ENCODE results near the gene GAA. TPM values are rescaled to one million over a fixed set of nuclear protein-coding genes. Genes with fewer than 3 reads are reported as not detected.

GAA gene
- total and polyA plus RNA-seq, 2 of the 8 experiments (the other 6 are each of a cell fraction or from before 2014, with no cell fraction given), result 14.8 to 30.0 TPM

DNA sequence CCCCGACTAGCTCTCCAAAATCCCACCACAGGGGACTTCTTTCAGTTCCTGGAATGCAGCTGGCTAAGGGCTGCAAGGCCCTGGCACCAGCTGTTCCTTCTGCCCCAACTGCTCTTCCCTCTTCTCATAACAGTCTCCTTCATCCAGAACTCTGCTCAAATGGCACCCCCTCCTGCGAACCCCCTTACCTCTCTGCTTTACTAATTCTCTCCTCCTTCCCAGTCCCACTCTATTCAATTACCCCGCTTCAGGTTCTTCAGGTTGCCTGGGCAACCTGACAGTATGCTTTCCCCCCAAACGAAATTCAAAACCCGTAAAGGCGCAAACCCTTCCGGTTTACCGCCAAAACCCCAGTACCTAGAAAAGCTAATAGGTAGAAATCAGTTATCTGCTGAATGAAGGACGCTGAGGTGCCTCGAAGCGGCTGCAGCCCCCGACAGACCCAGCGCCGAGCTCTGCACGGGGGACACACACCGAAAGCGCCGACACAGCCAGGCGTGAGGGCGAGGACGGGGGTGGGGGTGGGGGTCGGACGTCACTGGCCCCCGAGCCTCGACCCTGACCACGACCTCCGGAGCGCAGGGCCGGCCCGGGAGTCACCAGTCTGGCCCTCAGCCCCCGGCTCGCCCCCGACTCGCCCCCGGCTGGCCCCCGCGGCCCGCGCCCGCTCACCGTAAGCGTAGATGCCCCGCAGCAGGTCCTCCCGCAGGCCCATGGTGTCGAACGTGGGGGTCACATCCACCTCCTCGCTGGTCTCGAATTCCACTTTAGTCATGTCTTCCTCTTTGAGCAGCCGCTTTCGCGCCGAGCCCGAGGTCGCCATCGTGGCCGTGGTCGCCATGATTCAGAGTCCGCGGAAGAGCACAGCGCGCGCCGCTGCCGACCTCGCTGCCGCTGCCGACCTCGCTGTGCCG lies 45.0 kb downstream of the GAA start:
- H3K4me2 ChIP-seq (ENCODE audit: insufficient read depth in 1 of 2, low read depth in 2 of 2, low read length in 2 of 2), result peak overlapping the region; percentile 85 to 96
- H3K4me1 ChIP-seq (replicated peaks in 1 of 4; ENCODE audit: control insufficient read depth in 3 of 4, insufficient read depth in 4 of 4, low read length in 3 of 4), result peaks cover 2 to 13% (median 4%) of the 10 kb centered on the region in 4 experiments; a peak in 6 of 7 replicates
- ChIA-PET CTCF (ENCODE audit: partially characterized antibody) (interaction anchor here (0.9 to 2.4 kb wide), 10 partner anchors 11 to 215 kb away, joined by 4 to 14 read pairs (median 6); partner anchors contain the start of gene GAA), POLR2A (ENCODE audit: partially characterized antibody) (interaction anchor here (0.6 to 11.5 kb wide), 21 partner anchors 8 to 270 kb away, joined by 3 to 103 read pairs (median 5); partner anchors contain the start of gene GAA)
- no peak overlapping the region for H2BK120ac ChIP-seq (replicated peaks; ENCODE audit: low read depth, low read length)
- no peak overlapping the region for H3K18ac ChIP-seq (ENCODE audit: extremely low read depth, low read length)
- H3K27me3 ChIP-seq (replicated peaks in 1 of 4; ENCODE audit: control insufficient read depth in 3 of 4, extremely low read depth in 1 of 4, insufficient read depth in 3 of 4, low read length in 3 of 4), result no peaks in the 10 kb centered on the region; a peak in 1 of 7 replicates
- H3K36me3 ChIP-seq (ENCODE audit: control insufficient read depth in 2 of 4, insufficient read depth in 4 of 4, low read length in 3 of 4), result peaks cover 22 to 29% (median 27%) of the 10 kb centered on the region in 4 experiments
- no peak overlapping the region for H3K4ac ChIP-seq (replicated peaks; ENCODE audit: insufficient read length, low read depth, low read length)
- H3K27ac ChIP-seq (ENCODE audit: low read depth, low read length), result peak overlapping the region; percentile 79; the same call in 1 of the 2 replicates
- no peak overlapping the region for H3K14ac ChIP-seq (ENCODE audit: insufficient read length)
- H4K91ac ChIP-seq (replicated peaks; ENCODE audit: insufficient read length, low read length), result no peak overlapping the region
- peak overlapping the region; percentile 83 for H3K56ac ChIP-seq (replicated peaks; ENCODE audit: insufficient read length, low read depth, low read length)
- no peak overlapping the region for H3K23ac ChIP-seq (ENCODE audit: insufficient read length)
- H3K79me1 ChIP-seq (ENCODE audit: low read depth, low read length), result peaks cover 17% of the 10 kb centered on the region
- no peaks in the 10 kb centered on the region for H3K9me3 ChIP-seq (ENCODE audit: insufficient read depth in 2 of 2, low read depth in 1 of 2, low read length in 1 of 2)
- H2BK20ac ChIP-seq (ENCODE audit: low read length), result no peak overlapping the region
- peaks cover 7 to 25% of the 10 kb centered on the region in 2 experiments for H4K20me1 ChIP-seq (replicated peaks in 1 of 2; ENCODE audit: control insufficient read depth in 1 of 2, insufficient read depth in 2 of 2, low read length in 2 of 2)
- peak overlapping the region; percentile 39; the same call in 1 of the 2 replicates for H4K8ac ChIP-seq (ENCODE audit: extremely low read depth, insufficient read depth, low read length)
- no peak overlapping the region for H2AK5ac ChIP-seq (ENCODE audit: low read depth, low read length)
- no peak overlapping the region for H2BK12ac ChIP-seq (ENCODE audit: low read depth, low read length)
- peaks cover 11% of the 10 kb centered on the region for H3K23me2 ChIP-seq (ENCODE audit: low read depth, low read length)
- DNase-seq (ENCODE audit: low read depth in 1 of 2, low spot score in 2 of 2), result no peak
- FAIRE-seq, result no peak
- 4% methylated on average over 23 of the region's 69 CpGs; no CpG with 5 or more reads in 1 of the 2 experiments for WGBS, 2 experiments (ENCODE audit: extremely low coverage in 1 of 2, insufficient coverage in 1 of 2, insufficient read length in 1 of 2, insufficient replicate concordance in 2 of 2, low coverage in 1 of 2, low lambda C conversion rate in 2 of 2, missing lambda C conversion rate in 1 of 2)
- peak overlapping the region; percentile 2 for H4K5ac ChIP-seq (ENCODE audit: insufficient read length, low read depth, low read length)
- H3K9ac ChIP-seq (replicated peaks in 1 of 4; ENCODE audit: extremely low read depth in 1 of 4, low read depth in 3 of 4, low read length in 3 of 4), result peak overlapping the region; percentile 84 to 92 (median 88)
- H3K4me3 ChIP-seq (ENCODE audit: extremely low read depth in 1 of 4, insufficient read depth in 2 of 4, low read depth in 3 of 4, low read length in 4 of 4), result peak overlapping the region; percentile 84 to 95 (median 88)
- H3K79me2 ChIP-seq (ENCODE audit: control insufficient read depth in 1 of 2, insufficient read depth in 2 of 2, low read length in 2 of 2), result peaks cover 22 to 50% of the 10 kb centered on the region in 2 experiments
- no peak overlapping the region for H2AFZ ChIP-seq (ENCODE audit: low read length)
- H2BK5ac ChIP-seq (ENCODE audit: low read depth, low read length), result no peak overlapping the region; the same call in 1 of the 2 replicates
- no peak overlapping the region for H2BK15ac ChIP-seq (ENCODE audit: low read length)
- peak in 1 of 2 experiments; percentile 13; a peak in 1 of 4 replicates for TF ChIP-seq HDAC2 (IDR thresholded peaks at IDR 0.05; ENCODE audit: borderline replicate concordance in 1 of 2, low read depth in 2 of 2, low read length in 2 of 2)
- TF ChIP-seq CBX8 (IDR thresholded peaks at IDR 0.05; ENCODE audit: borderline replicate concordance, low read depth, low read length), result no peak
- peak; percentile 86 for TF ChIP-seq SAP30 (IDR thresholded peaks at IDR 0.05; ENCODE audit: insufficient read depth, insufficient replicate concordance, low read length)
- TF ChIP-seq, protein P1, sequence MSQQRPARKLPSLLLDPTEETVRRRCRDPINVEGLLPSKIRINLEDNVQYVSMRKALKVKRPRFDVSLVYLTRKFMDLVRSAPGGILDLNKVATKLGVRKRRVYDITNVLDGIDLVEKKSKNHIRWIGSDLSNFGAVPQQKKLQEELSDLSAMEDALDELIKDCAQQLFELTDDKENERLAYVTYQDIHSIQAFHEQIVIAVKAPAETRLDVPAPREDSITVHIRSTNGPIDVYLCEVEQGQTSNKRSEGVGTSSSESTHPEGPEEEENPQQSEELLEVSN (IDR thresholded peaks at IDR 0.05), result peak; percentile 1; the same call in 1 of the 2 replicates
- TF ChIP-seq ASH2L (IDR thresholded peaks at IDR 0.05; ENCODE audit: low read length), result no peak
- peak; percentile 9; the same call in 1 of the 2 replicates for TF ChIP-seq TAF1 (IDR thresholded peaks at IDR 0.05; ENCODE audit: low read depth, low read length)
- TF ChIP-seq RBBP5 (IDR thresholded peaks at IDR 0.05; ENCODE audit: borderline replicate concordance, low read depth, low read length), result no peak
- peak; percentile 60; the same call in 1 of the 2 replicates for TF ChIP-seq YY1 (IDR thresholded peaks at IDR 0.05; ENCODE audit: low read depth, low read length)
- no peak for TF ChIP-seq GABPA (IDR thresholded peaks at IDR 0.05; ENCODE audit: borderline replicate concordance, insufficient read depth, low read length)
